CD4-positive, CD25-positive, alpha-beta regulatory T cell (primary cell): ENCODE results near the gene PPP2R2D. TPM values are rescaled to one million over a fixed set of nuclear protein-coding genes. Genes with fewer than 3 reads are reported as not detected.

ENCODE experiments used
- ATAC-seq, 2 donors: fragments of 150-1000 bp; cut with Tn5 transposase; one replicate each; pipeline ENCODE4 v1.10.0; 2021; ENCODE audit warnings: low read depth in 2 of 2, moderate number of reproducible peaks in 2 of 2, moderate library complexity in 1 of 2
- DNase-seq, 3 donors: peaks; one replicate each; pipeline versions ENCODE4 v3.0.0 to v3.0.0-alpha.2; 2012 to 2022; ENCODE audit warnings: mixed read lengths in 1 of 3
- H3K27ac ChIP-seq: one replicate; pipeline ENCODE4 v1.7.0; 2013; ENCODE audit warnings: mild to moderate bottlenecking, low read length; ENCODE audit not compliant: insufficient read depth, poor library complexity, severe bottlenecking
- H3K27me3 ChIP-seq: one replicate; pipeline ENCODE4 v1.7.0; 2013; ENCODE audit warnings: low read length; ENCODE audit not compliant: control insufficient read depth, insufficient read depth
- H3K36me3 ChIP-seq: one replicate; pipeline ENCODE4 v1.7.0; 2013; ENCODE audit warnings: mild to moderate bottlenecking, low read length, moderate library complexity; ENCODE audit not compliant: control insufficient read depth, insufficient read depth
- H3K4me1 ChIP-seq: 2 replicates; pipeline ENCODE4 v1.7.0; 2013; ENCODE audit warnings: mild to moderate bottlenecking, low read length; ENCODE audit not compliant: insufficient read depth, control insufficient read depth, poor library complexity, severe bottlenecking
- H3K4me3 ChIP-seq: one replicate; pipeline ENCODE4 v1.7.0; 2013; ENCODE audit warnings: low read depth, mild to moderate bottlenecking, low read length, moderate library complexity
- H3K9me3 ChIP-seq, 2 experiments: 1 replicate in 1 of 2; 2 replicates in 1 of 2; pipeline ENCODE4 v1.7.0; 2013; ENCODE audit warnings: low read length in 2 of 2, mild to moderate bottlenecking in 1 of 2, moderate library complexity in 1 of 2; ENCODE audit not compliant: control insufficient read depth in 2 of 2
- H3K27ac Mint-ChIP-seq, 3 donors: one replicate each; pipeline ENCODE4 v1.8.0; 2020 to 2022; ENCODE audit warnings: mild to moderate bottlenecking in 3 of 3, mixed read lengths in 3 of 3, moderate library complexity in 2 of 3
- H3K27me3 Mint-ChIP-seq: one replicate; pipeline ENCODE4 v1.8.0; 2022; ENCODE audit warnings: mild to moderate bottlenecking, mixed read lengths
- H3K36me3 Mint-ChIP-seq: one replicate; pipeline ENCODE4 v1.8.0; 2020; ENCODE audit warnings: mixed read lengths
- H3K4me1 Mint-ChIP-seq, 4 donors: one replicate each; pipeline ENCODE4 v1.8.0; 2020 to 2022; ENCODE audit warnings: mixed read lengths in 4 of 4, mild to moderate bottlenecking in 1 of 4
- H3K4me3 Mint-ChIP-seq, 4 donors: one replicate each; pipeline ENCODE4 v1.8.0; 2020 to 2022; ENCODE audit warnings: mild to moderate bottlenecking in 4 of 4, mixed read lengths in 4 of 4, moderate library complexity in 3 of 4
- H3K9me3 Mint-ChIP-seq, 7 donors: one replicate each; pipeline ENCODE4 v1.8.0; 2020 to 2022; ENCODE audit warnings: mixed read lengths in 7 of 7, mild to moderate bottlenecking in 3 of 7, moderate library complexity in 2 of 7
- polyA plus RNA-seq, 4 donors: library from polyadenylated mRNA; unstranded; fragments of 300-500 nt; fragmentation: Illumina TruSeq; gene quantifications; one replicate each; pipeline ENCODE4 v1.2.3, GENCODE V29; 2021
- total RNA-seq: library from RNA; stranded (reverse); gene quantifications from one replicate; pipeline ENCODE4 v1.2.3, GENCODE V29; 2022

Gene PPP2R2D
- total and polyA plus RNA-seq, 5 donors from 2014 or later, result 23.8 to 48.1 (median 26.6) TPM

- H3K27ac ChIP-seq, result no peak overlapping the region
- no peak overlapping the region for H3K4me3 Mint-ChIP-seq
Observed at GRCh38 chr10:131934769-131935168, 34.0 kb downstream of the PPP2R2D start.

GRCh38 chr10:131935260-131935659 is 34.5 kb downstream of the PPP2R2D start:
- no peak overlapping the region for H3K4me3 Mint-ChIP-seq
- H3K36me3 Mint-ChIP-seq, result peaks cover 14% of the 10 kb centered on the region
- peak overlapping the region; percentile 20 to 79 (median 48) for H3K27ac Mint-ChIP-seq
- peaks cover 7 to 46% (median 33%) of the 10 kb centered on the region in 4 donors for H3K4me1 Mint-ChIP-seq
- DNase-seq (no peak), ATAC-seq (no peak)
- Histone ChIP-seq H3K4me3 (no peak overlapping the region), H3K9me3 (no peaks in the 10 kb centered on the region), H3K27me3 (no peaks in the 10 kb centered on the region), H3K36me3 (peaks cover 33% of the 10 kb centered on the region), H3K4me1 (peaks cover 6% of the 10 kb centered on the region), H3K27ac (no peak overlapping the region)
- H3K9me3 Mint-ChIP-seq, result peaks cover 0 to 3% (median 0%) of the 10 kb centered on the region in 7 donors
- H3K27me3 Mint-ChIP-seq, result no peaks in the 10 kb centered on the region

More at GRCh38 chr10:131934769-131935168, 34.0 kb downstream of the PPP2R2D start:
- ATAC-seq, result no peak
- Mint-ChIP-seq H3K27ac (peak overlapping the region; percentile 20 to 79 (median 48)), H3K4me1 (peaks cover 7 to 51% (median 38%) of the 10 kb centered on the region in 4 donors), H3K36me3 (peaks cover 15% of the 10 kb centered on the region), H3K27me3 (no peaks in the 10 kb centered on the region), H3K9me3 (peaks cover 0 to 3% (median 0%) of the 10 kb centered on the region in 7 donors)
- Histone ChIP-seq H3K4me1 (peaks cover 11% of the 10 kb centered on the region), H3K36me3 (peaks cover 32% of the 10 kb centered on the region), H3K9me3 (no peaks in the 10 kb centered on the region), H3K27me3 (no peaks in the 10 kb centered on the region), H3K4me3 (no peak overlapping the region)
- no peak for DNase-seq

- Histone ChIP-seq H3K36me3 (peaks cover 43% of the 10 kb centered on the region), H3K27me3 (no peaks in the 10 kb centered on the region), H3K27ac (no peak overlapping the region), H3K4me3 (no peak overlapping the region), H3K4me1 (peaks cover 3% of the 10 kb centered on the region), H3K9me3 (no peaks in the 10 kb centered on the region)
- ATAC-seq, result no peak
- peaks cover 0 to 3% (median 0%) of the 10 kb centered on the region in 7 donors for H3K9me3 Mint-ChIP-seq
- no peak overlapping the region for H3K4me3 Mint-ChIP-seq
- H3K27ac Mint-ChIP-seq, result no peak overlapping the region
- H3K36me3 Mint-ChIP-seq, result peaks cover 24% of the 10 kb centered on the region
- peaks cover 7 to 35% (median 24%) of the 10 kb centered on the region in 4 donors for H3K4me1 Mint-ChIP-seq
- H3K27me3 Mint-ChIP-seq, result no peaks in the 10 kb centered on the region
- DNase-seq, result no peak
Observed at GRCh38 chr10:131936294-131936693, 35.5 kb downstream of the PPP2R2D start.

- DNase-seq, result no peak
- H3K4me3 ChIP-seq, result no peak overlapping the region
- H3K27me3 Mint-ChIP-seq, result no peaks in the 10 kb centered on the region
- peaks cover 3% of the 10 kb centered on the region for H3K4me1 ChIP-seq
- H3K9me3 Mint-ChIP-seq, result peaks cover 0 to 1% (median 0%) of the 10 kb centered on the region in 7 donors
- peak overlapping the region in 1 of 3 donors; percentile 72 for H3K27ac Mint-ChIP-seq
- no peaks in the 10 kb centered on the region for H3K9me3 ChIP-seq
- H3K4me1 Mint-ChIP-seq, result peaks cover 7 to 31% (median 22%) of the 10 kb centered on the region in 4 donors
- H3K36me3 Mint-ChIP-seq, result peaks cover 24% of the 10 kb centered on the region
- no peak overlapping the region for H3K27ac ChIP-seq
- H3K4me3 Mint-ChIP-seq, result no peak overlapping the region
- no peak for ATAC-seq
- H3K27me3 ChIP-seq, result no peaks in the 10 kb centered on the region
- peaks cover 47% of the 10 kb centered on the region for H3K36me3 ChIP-seq
Observed at GRCh38 chr10:131936736-131937135, 35.9 kb downstream of the PPP2R2D start.

GRCh38 chr10:131937836-131938235 is 37.0 kb downstream of the PPP2R2D start:
- no peak overlapping the region for H3K4me3 ChIP-seq
- H3K4me1 ChIP-seq, result no peaks in the 10 kb centered on the region
- ATAC-seq (no peak), DNase-seq (no peak)
- H3K27me3 ChIP-seq, result no peaks in the 10 kb centered on the region
- Mint-ChIP-seq H3K4me1 (peaks cover 7 to 23% (median 21%) of the 10 kb centered on the region in 4 donors), H3K27ac (no peak overlapping the region), H3K9me3 (peaks cover 0 to 1% (median 0%) of the 10 kb centered on the region in 7 donors), H3K36me3 (peaks cover 24% of the 10 kb centered on the region), H3K27me3 (no peaks in the 10 kb centered on the region), H3K4me3 (no peak overlapping the region)
- no peak overlapping the region for H3K27ac ChIP-seq
- no peaks in the 10 kb centered on the region for H3K9me3 ChIP-seq
- H3K36me3 ChIP-seq, result peaks cover 52% of the 10 kb centered on the region

GRCh38 chr10:131938681-131939080 is 37.9 kb downstream of the PPP2R2D start:
- Mint-ChIP-seq H3K4me3 (no peak overlapping the region), H3K9me3 (peaks cover 0 to 1% (median 0%) of the 10 kb centered on the region in 7 donors), H3K4me1 (peaks cover 7 to 18% (median 15%) of the 10 kb centered on the region in 4 donors), H3K27ac (peak overlapping the region in 1 of 3 donors; percentile 73), H3K36me3 (peaks cover 25% of the 10 kb centered on the region), H3K27me3 (no peaks in the 10 kb centered on the region)
- H3K9me3 ChIP-seq, result no peaks in the 10 kb centered on the region
- no peak overlapping the region for H3K4me3 ChIP-seq
- no peak overlapping the region for H3K27ac ChIP-seq
- H3K27me3 ChIP-seq, result no peaks in the 10 kb centered on the region
- ATAC-seq, result no peak
- H3K4me1 ChIP-seq, result no peaks in the 10 kb centered on the region
- peaks cover 59% of the 10 kb centered on the region for H3K36me3 ChIP-seq
- no peak for DNase-seq

- peak overlapping the region; percentile 55 to 74 (median 69) for H3K27ac Mint-ChIP-seq
- DNase-seq, result no peak
- Histone ChIP-seq H3K9me3 (no peaks in the 10 kb centered on the region), H3K4me1 (no peaks in the 10 kb centered on the region), H3K4me3 (no peak overlapping the region), H3K27ac (no peak overlapping the region), H3K36me3 (peaks cover 79% of the 10 kb centered on the region), H3K27me3 (no peaks in the 10 kb centered on the region)
- H3K4me1 Mint-ChIP-seq, result peaks cover 0 to 10% (median 2%) of the 10 kb centered on the region in 4 donors
- no peaks in the 10 kb centered on the region for H3K27me3 Mint-ChIP-seq
- no peaks in the 10 kb centered on the region for H3K9me3 Mint-ChIP-seq
- ATAC-seq, result no peak
- H3K36me3 Mint-ChIP-seq, result peaks cover 44% of the 10 kb centered on the region
- H3K4me3 Mint-ChIP-seq, result no peak overlapping the region
Observed at GRCh38 chr10:131942455-131942854, 41.6 kb downstream of the PPP2R2D start.
